Stomach smooth muscle (tissue), 2 donors: ENCODE data around the gene SLC26A11.

Experiments used
- H3K27ac ChIP-seq: one replicate; pipeline ENCODE4 v1.7.0; 2013; ENCODE audit warnings: mild to moderate bottlenecking, low read length, inconsistent platforms
- H3K27me3 ChIP-seq, 2 donors: one replicate each; pipeline ENCODE4 v1.7.0; 2013; ENCODE audit warnings: low read length in 2 of 2; ENCODE audit not compliant: insufficient read depth in 2 of 2, control insufficient read depth in 1 of 2
- H3K36me3 ChIP-seq, 2 donors: one replicate each; pipeline ENCODE4 v1.7.0; 2013; ENCODE audit warnings: low read length in 2 of 2; ENCODE audit not compliant: control insufficient read depth in 2 of 2, insufficient read depth in 2 of 2
- H3K4me1 ChIP-seq: one replicate; pipeline ENCODE4 v1.7.0; 2013; ENCODE audit warnings: low read length; ENCODE audit not compliant: control insufficient read depth, insufficient read depth
- H3K4me3 ChIP-seq, 2 donors: one replicate each; pipeline ENCODE4 v1.7.0; 2013; ENCODE audit warnings: low read length in 2 of 2
- H3K9ac ChIP-seq, 2 donors: one replicate each; pipeline ENCODE4 v1.7.0; 2013; ENCODE audit warnings: low read length in 2 of 2, mild to moderate bottlenecking in 1 of 2
- H3K9me3 ChIP-seq, 2 donors: one replicate each; pipeline ENCODE4 v1.7.0; 2013; ENCODE audit warnings: low read length in 2 of 2; ENCODE audit not compliant: control insufficient read depth in 2 of 2
- donor health status: healthy.
- donor health status: Pancreatic carcinoma.

Gene SLC26A11

DNA sequence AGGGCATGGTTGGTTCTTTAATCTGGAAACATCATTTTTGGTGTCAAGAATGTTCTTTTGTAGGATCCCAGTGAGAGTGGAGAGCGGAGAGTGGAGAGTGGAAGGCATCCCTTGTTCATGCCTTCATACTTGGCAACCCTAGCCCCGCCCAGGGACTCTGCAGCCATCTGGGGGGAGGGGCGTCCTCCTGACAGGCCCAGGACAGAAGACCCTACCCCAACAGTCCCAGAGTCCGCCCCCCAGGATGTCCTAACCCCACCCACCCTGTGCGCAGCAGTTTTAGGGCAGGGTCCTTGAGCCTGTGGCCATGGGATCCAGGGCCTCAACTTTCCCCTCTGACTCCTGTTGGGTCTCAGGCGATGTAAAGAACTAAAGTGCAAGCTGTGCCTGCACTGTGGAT lies 4.5 kb downstream of the SLC26A11 start:
- H3K4me1 ChIP-seq: peaks cover 16% of the 10 kb centered on the region
- H3K27me3 ChIP-seq: no peaks in the 10 kb centered on the region
- H3K9me3 ChIP-seq: no peaks in the 10 kb centered on the region

GRCh38 chr17:80225230-80225629 lies 5.0 kb downstream of the SLC26A11 start:
- Histone ChIP-seq H3K36me3 (peaks cover 0 to 13% of the 10 kb centered on the region in 2 donors), H3K27me3 (no peaks in the 10 kb centered on the region), H3K4me3 (no peak overlapping the region), H3K9me3 (no peaks in the 10 kb centered on the region), H3K27ac (no peak overlapping the region), H3K4me1 (peaks cover 14% of the 10 kb centered on the region), H3K9ac (no peak overlapping the region)

More for the DNA sequence above, 4.5 kb downstream of the SLC26A11 start:
- no peak overlapping the region for H3K4me3 ChIP-seq
- no peak overlapping the region for H3K27ac ChIP-seq
- H3K36me3 ChIP-seq: peaks cover 0 to 11% of the 10 kb centered on the region in 2 donors
- no peak overlapping the region for H3K9ac ChIP-seq

DNA sequence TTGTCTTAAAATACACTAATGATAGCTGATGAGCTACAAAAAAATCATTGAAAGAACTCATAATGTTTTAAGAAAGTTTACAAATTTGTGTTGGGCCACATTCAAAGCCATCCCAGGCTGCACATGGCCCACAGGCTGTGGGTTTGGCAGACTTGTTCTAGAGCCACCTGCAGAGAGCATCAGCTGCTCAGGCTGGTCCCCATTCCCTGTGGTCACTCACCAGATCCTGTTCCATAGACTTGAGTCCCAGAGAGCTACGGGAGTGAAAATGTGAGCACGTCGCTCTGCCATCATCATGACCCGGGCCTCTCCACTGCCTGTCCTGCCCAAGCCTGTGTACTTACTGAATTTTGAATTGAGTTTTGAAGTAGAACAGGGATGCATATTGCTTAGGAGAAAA lies 6.9 kb downstream of the SLC26A11 start:
- peaks cover 11 to 15% of the 10 kb centered on the region in 2 donors for H3K36me3 ChIP-seq
- H3K4me3 ChIP-seq: no peak overlapping the region
- no peak overlapping the region for H3K9ac ChIP-seq
- peaks cover 0 to under 1% of the 10 kb centered on the region in 2 donors for H3K9me3 ChIP-seq
- no peaks in the 10 kb centered on the region for H3K27me3 ChIP-seq
- no peak overlapping the region for H3K27ac ChIP-seq
- peaks cover 3% of the 10 kb centered on the region for H3K4me1 ChIP-seq

- peaks cover 0 to 3% of the 10 kb centered on the region in 2 donors for H3K9me3 ChIP-seq
- no peak overlapping the region for H3K4me3 ChIP-seq
- H3K4me1 ChIP-seq: no peaks in the 10 kb centered on the region
- H3K27ac ChIP-seq: no peak overlapping the region
- no peak overlapping the region for H3K9ac ChIP-seq
- peaks cover 11 to 18% of the 10 kb centered on the region in 2 donors for H3K36me3 ChIP-seq
- no peaks in the 10 kb centered on the region for H3K27me3 ChIP-seq
Measured at GRCh38 chr17:80227666-80228065, 7.4 kb downstream of the SLC26A11 start.

- no peak overlapping the region for H3K27ac ChIP-seq
- no peaks in the 10 kb centered on the region for H3K27me3 ChIP-seq
- H3K4me3 ChIP-seq: no peak overlapping the region
- no peaks in the 10 kb centered on the region for H3K4me1 ChIP-seq
- peaks cover 16 to 20% of the 10 kb centered on the region in 2 donors for H3K36me3 ChIP-seq
- H3K9me3 ChIP-seq: peaks cover 0 to 8% of the 10 kb centered on the region in 2 donors
- no peak overlapping the region for H3K9ac ChIP-seq
Measured at GRCh38 chr17:80228477-80228876, 8.2 kb downstream of the SLC26A11 start.

DNA sequence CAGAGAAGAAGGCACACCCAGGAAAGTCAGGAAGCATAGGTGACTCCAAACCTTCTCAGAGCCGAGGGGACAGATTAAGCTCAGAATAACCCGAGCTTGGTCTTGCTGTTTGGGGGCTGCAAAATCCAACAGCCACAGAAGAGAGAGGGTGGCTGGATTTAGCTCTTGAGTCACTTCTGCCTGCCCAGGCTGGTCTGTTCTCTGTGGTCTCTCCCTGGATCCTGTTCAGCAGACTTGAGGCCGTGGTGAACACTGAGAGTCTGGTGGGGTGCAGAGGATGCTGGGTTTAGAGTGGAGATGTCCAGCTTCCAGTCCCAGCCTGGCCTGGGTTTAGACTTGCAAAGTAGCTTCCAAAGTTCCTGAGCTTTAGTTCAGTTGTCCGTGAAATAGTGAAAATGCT lies 8.8 kb downstream of the SLC26A11 start:
- Histone ChIP-seq H3K27ac (no peak overlapping the region), H3K9ac (no peak overlapping the region), H3K27me3 (no peaks in the 10 kb centered on the region), H3K4me3 (no peak overlapping the region), H3K4me1 (no peaks in the 10 kb centered on the region), H3K36me3 (peaks cover 16 to 19% of the 10 kb centered on the region in 2 donors), H3K9me3 (peaks cover 0 to 8% of the 10 kb centered on the region in 2 donors)

DNA sequence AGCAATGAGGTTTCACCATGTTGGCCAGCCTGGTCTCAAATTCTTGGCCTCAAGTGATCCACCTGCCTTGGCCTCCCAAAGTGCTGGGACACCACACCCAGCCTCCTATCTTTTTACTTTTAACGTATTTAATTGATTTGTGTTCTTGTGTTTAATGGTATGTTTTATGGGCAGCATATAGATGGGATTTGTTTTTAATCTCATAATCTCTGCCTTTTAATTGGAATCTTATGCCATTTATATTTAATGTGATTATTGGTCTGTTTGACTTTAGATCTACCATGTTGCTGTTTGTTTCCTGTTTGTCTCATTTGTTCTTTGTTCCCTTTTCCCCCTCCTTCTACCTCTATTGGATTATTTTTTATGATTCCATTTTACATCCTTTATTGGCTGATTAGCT lies 12.2 kb downstream of the SLC26A11 start:
- Histone ChIP-seq H3K36me3 (peaks cover 28 to 34% of the 10 kb centered on the region in 2 donors), H3K27me3 (no peaks in the 10 kb centered on the region), H3K4me1 (no peaks in the 10 kb centered on the region), H3K4me3 (no peak overlapping the region), H3K9ac (no peak overlapping the region), H3K9me3 (peaks cover 0 to 8% of the 10 kb centered on the region in 2 donors), H3K27ac (no peak overlapping the region)

DNA sequence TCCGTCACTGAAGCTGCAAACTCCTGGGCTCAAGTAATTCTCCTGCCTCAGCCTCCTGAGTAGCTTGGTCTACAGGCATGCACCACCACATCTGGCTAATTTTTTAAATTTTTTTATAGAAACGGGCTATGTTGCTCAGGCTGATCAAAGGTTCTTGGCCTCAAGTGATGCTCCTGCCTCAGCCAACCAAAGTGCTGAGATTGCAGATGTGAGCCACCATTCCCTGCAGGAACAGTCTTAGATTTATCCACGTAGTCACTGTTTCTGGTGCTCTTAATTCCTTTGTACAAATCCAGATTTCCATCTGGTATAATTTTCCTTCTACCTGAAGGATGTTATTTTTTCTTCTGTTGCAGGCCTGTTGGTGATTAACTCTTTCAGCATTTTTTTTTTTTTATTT lies 13.0 kb downstream of the SLC26A11 start:
- H3K4me3 ChIP-seq: no peak overlapping the region
- peaks cover 30 to 35% of the 10 kb centered on the region in 2 donors for H3K36me3 ChIP-seq
- no peak overlapping the region for H3K27ac ChIP-seq
- H3K9me3 ChIP-seq: peaks cover 0 to 8% of the 10 kb centered on the region in 2 donors
- H3K27me3 ChIP-seq: no peaks in the 10 kb centered on the region
- H3K9ac ChIP-seq: no peak overlapping the region
- H3K4me1 ChIP-seq: no peaks in the 10 kb centered on the region

DNA sequence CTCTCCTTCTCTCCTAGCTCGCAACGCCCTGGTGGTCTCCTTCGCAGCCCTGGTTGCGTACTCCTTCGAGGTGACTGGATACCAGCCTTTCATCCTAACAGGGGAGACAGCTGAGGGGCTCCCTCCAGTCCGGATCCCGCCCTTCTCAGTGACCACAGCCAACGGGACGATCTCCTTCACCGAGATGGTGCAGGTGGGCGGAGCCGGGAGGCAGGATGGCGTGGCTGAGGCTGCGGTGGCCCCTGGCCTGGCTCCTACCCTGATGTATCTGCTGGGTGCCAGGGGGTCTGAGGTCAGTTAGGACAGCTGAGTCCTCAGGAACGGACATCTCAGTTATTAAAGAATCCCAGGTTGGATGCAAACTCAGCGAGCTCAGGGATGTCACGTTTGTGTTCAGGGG lies 16.7 kb downstream of the SLC26A11 start:
- Histone ChIP-seq H3K9ac (no peak overlapping the region), H3K4me1 (no peaks in the 10 kb centered on the region), H3K4me3 (no peak overlapping the region), H3K27ac (no peak overlapping the region), H3K36me3 (peaks cover 28 to 37% of the 10 kb centered on the region in 2 donors), H3K9me3 (peaks cover 0 to 8% of the 10 kb centered on the region in 2 donors), H3K27me3 (no peaks in the 10 kb centered on the region)

DNA sequence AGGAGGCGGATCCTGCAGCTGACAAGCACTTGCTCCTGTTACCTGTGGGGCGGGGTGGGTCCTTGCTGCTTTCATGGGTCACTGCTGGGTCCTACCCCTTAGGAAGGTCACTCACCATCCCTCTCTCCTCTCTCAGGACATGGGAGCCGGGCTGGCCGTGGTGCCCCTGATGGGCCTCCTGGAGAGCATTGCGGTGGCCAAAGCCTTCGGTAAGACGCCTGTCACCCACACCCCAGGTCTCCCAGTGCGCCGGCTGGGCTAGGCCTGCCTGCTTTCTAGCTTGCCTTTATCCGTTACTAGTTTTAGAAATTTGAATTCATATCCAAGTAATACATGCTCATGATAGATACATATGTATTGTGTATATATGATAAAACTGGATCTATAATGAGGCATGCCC lies 17.2 kb downstream of the SLC26A11 start:
- peaks cover 31 to 41% of the 10 kb centered on the region in 2 donors for H3K36me3 ChIP-seq
- H3K27me3 ChIP-seq: no peaks in the 10 kb centered on the region
- H3K9me3 ChIP-seq: peaks cover 0 to 5% of the 10 kb centered on the region in 2 donors
- no peak overlapping the region for H3K4me3 ChIP-seq
- H3K4me1 ChIP-seq: no peaks in the 10 kb centered on the region
- H3K9ac ChIP-seq: no peak overlapping the region
- no peak overlapping the region for H3K27ac ChIP-seq

- H3K4me3 ChIP-seq: no peak overlapping the region
- no peaks in the 10 kb centered on the region for H3K4me1 ChIP-seq
- H3K27ac ChIP-seq: no peak overlapping the region
- no peaks in the 10 kb centered on the region for H3K27me3 ChIP-seq
- no peaks in the 10 kb centered on the region for H3K9me3 ChIP-seq
- H3K9ac ChIP-seq: no peak overlapping the region
- H3K36me3 ChIP-seq: peaks cover 32 to 43% of the 10 kb centered on the region in 2 donors
Measured at GRCh38 chr17:80242505-80242904, 22.3 kb downstream of the SLC26A11 start.
